PC-9 (cell line): ENCODE data around the gene CUX1. TPM values are rescaled to one million over a fixed set of nuclear protein-coding genes. Genes with fewer than 3 reads are reported as not detected.

Experiments
- BruUV-seq: library from RNA; stranded (reverse); fragments of 400-500 nt; replicated peaks from 2 replicates; lab custom pipeline; 2021; lab: Mats Ljungman, UMichigan
- CTCF ChIA-PET: fragments of 300-600 bp; sonication (Branson Sonifier 250); formaldehyde crosslinking; loops from one replicate; lab custom pipeline; 2022; ENCODE audit warnings: antibody characterized with exemption; lab: Charles Lee
- POLR2A ChIA-PET: fragments of 300-600 bp; sonication (Branson Sonifier 250); formaldehyde crosslinking; loops from one replicate; lab custom pipeline; 2022; ENCODE audit warnings: antibody characterized with exemption; ENCODE audit not compliant: unreplicated experiment; lab: Charles Lee
- DNase-seq, 2 experiments: peaks; one replicate each; pipeline versions ENCODE4 v3.0.0 to v3.0.0-alpha.2; 2015 to 2022; ENCODE audit warnings: mixed read lengths in 1 of 2
- H2AFZ ChIP-seq: fragments of 200-600 bp; sonication (generic); 2 replicates; pipeline ENCODE4 v1.8.1; 2017; ENCODE audit warnings: antibody characterized with exemption
- H3F3A ChIP-seq: fragments of 200-600 bp; sonication (generic); 2 replicates; pipeline ENCODE4 v1.8.1; 2017; ENCODE audit warnings: antibody characterized with exemption, mild to moderate bottlenecking, low read depth; ENCODE audit not compliant: insufficient read depth
- H3K27ac ChIP-seq: fragments of 200-600 bp; sonication (generic); 2 replicates; pipeline ENCODE4 v1.6.1; 2016; ENCODE audit warnings: mixed run types
- H3K27me3 ChIP-seq: fragments of 200-600 bp; sonication (generic); 2 replicates; pipeline ENCODE4 v1.6.1; 2016; ENCODE audit warnings: low read depth, mixed run types; ENCODE audit not compliant: insufficient read depth
- H3K36me3 ChIP-seq: fragments of 200-600 bp; sonication (generic); 2 replicates; pipeline ENCODE4 v1.6.1; 2016; ENCODE audit warnings: low read depth, mixed run types
- H3K4me1 ChIP-seq: fragments of 200-600 bp; sonication (generic); replicated peaks from 2 replicates; pipeline ENCODE4 v1.6.1; 2016; ENCODE audit warnings: mixed run types; ENCODE audit not compliant: insufficient read depth
- H3K4me2 ChIP-seq: fragments of 200-600 bp; sonication (generic); 2 replicates; pipeline ENCODE4 v1.6.1; 2017; ENCODE audit warnings: mixed run types
- H3K4me3 ChIP-seq: fragments of 200-600 bp; sonication (generic); 2 replicates; pipeline ENCODE4 v1.6.1; 2016; ENCODE audit warnings: mixed run types
- H3K79me2 ChIP-seq: fragments of 200-600 bp; sonication (generic); 2 replicates; pipeline ENCODE4 v1.6.1; 2017; ENCODE audit warnings: low read depth, mixed run types
- H3K9me2 ChIP-seq: fragments of 200-600 bp; sonication (generic); 2 replicates; pipeline ENCODE4 v1.8.1; 2017; ENCODE audit warnings: mild to moderate bottlenecking; ENCODE audit not compliant: insufficient read depth
- H3K9me3 ChIP-seq: fragments of 200-600 bp; sonication (generic); 2 replicates; pipeline ENCODE4 v1.8.1; 2016; ENCODE audit warnings: low read depth; ENCODE audit not compliant: insufficient read depth
- H4K20me1 ChIP-seq: fragments of 200-600 bp; sonication (generic); 2 replicates; pipeline ENCODE4 v1.8.1; 2017; ENCODE audit not compliant: insufficient read depth
- EZH2 ChIP-seq: fragments of 200-600 bp; sonication (generic); IDR thresholded peaks from 2 replicates; pipeline ENCODE4 v1.8.0; 2017; ENCODE audit warnings: antibody characterized with exemption, low read depth
- intact Hi-C: fragments of 100-400 bp; cut with micrococcal nuclease; formaldehyde crosslinking; loops from one replicate; pipeline ENCODE4 v1.10.0; 2022; ENCODE audit not compliant: unreplicated experiment
- total RNA-seq: library from RNA; stranded (reverse); gene quantifications from 2 replicates; pipeline ENCODE4 v1.2.3, GENCODE V29; 2021
- TF ChIP-seq, protein P1 (sequence below): fragments of 200-600 bp; sonication (generic); conservative IDR thresholded peaks from 2 replicates; pipeline ENCODE4 v1.6.1; 2017; ENCODE audit warnings: mixed run types, antibody characterized with exemption, mild to moderate bottlenecking, moderate library complexity

Gene CUX1
- total RNA-seq, 1 experiment from 2014 or later = 83.3 TPM

DNA sequence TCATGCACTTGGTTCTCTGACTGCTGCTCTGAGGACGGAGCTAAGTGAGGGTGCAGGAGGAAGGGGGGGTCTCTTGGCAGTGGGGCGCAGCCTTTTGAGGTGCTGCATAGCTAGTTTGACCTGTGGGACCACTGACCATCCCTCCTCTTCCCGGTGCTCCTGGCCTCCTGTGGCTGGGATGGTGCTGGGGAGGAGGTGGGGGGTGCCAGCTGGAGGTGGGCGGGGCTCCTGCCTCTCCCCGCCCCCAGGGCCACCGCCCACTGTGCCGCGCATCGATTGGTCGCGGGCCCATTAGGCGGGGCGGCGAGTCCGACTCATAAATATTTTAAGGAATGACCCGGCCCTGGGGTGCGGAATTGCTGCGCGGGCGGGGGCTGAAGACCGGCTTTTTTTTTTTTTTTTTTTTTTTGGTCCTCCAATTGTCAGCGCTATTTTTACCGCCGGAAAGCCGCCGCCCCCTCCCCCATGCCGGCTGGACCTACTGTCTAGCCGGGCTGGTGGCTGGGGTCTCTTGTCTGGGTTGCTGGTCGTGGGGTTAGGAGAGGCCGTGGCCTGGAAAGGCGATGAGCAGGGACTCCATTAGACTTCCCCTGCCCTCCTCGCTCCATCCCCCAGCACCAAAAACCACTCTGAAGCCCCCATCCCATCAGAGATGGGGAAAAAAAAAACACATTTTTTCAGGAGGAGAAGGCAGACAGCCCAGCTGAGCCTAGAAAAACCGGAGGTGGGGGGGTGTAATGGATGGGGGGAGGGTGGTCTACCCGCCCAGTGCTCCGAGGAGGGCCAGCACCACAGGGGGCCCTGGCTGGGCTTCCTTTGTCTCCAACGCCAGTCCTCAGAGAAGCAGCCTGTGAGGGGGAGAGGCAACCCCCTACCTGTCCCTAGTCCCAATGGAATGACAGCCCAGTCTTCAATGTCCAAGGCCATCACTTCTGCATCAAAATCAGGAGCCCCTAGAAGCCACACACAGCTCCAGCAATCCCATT lies 475.7 kb downstream of the CUX1 start:
- Histone ChIP-seq H3K9me3 (no peaks in the 10 kb centered on the region), H3K36me3 (no peaks in the 10 kb centered on the region), H3K4me2 (no peak overlapping the region), H3F3A (peaks cover 11% of the 10 kb centered on the region; the same call in 1 of the 2 replicates), H3K9me2 (no peaks in the 10 kb centered on the region), H2AFZ (no peak overlapping the region), H3K4me1 (0 out of 2 replicates have a peak, but pooled peaks cover 2% of the 10 kb centered on the region), H4K20me1 (no peaks in the 10 kb centered on the region), H3K4me3 (no peak overlapping the region), H3K79me2 (no peaks in the 10 kb centered on the region), H3K27ac (no peak overlapping the region), H3K27me3 (no peaks in the 10 kb centered on the region)
- intact Hi-C loops = no loop called here
- no peak for DNase-seq
- ChIA-PET CTCF (no interaction called here), POLR2A (no interaction called here)
- TF ChIP-seq, protein P1, sequence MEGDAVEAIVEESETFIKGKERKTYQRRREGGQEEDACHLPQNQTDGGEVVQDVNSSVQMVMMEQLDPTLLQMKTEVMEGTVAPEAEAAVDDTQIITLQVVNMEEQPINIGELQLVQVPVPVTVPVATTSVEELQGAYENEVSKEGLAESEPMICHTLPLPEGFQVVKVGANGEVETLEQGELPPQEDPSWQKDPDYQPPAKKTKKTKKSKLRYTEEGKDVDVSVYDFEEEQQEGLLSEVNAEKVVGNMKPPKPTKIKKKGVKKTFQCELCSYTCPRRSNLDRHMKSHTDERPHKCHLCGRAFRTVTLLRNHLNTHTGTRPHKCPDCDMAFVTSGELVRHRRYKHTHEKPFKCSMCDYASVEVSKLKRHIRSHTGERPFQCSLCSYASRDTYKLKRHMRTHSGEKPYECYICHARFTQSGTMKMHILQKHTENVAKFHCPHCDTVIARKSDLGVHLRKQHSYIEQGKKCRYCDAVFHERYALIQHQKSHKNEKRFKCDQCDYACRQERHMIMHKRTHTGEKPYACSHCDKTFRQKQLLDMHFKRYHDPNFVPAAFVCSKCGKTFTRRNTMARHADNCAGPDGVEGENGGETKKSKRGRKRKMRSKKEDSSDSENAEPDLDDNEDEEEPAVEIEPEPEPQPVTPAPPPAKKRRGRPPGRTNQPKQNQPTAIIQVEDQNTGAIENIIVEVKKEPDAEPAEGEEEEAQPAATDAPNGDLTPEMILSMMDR = no peak
- no peak for TF ChIP-seq EZH2
- BruUV-seq = no TSS peak

DNA sequence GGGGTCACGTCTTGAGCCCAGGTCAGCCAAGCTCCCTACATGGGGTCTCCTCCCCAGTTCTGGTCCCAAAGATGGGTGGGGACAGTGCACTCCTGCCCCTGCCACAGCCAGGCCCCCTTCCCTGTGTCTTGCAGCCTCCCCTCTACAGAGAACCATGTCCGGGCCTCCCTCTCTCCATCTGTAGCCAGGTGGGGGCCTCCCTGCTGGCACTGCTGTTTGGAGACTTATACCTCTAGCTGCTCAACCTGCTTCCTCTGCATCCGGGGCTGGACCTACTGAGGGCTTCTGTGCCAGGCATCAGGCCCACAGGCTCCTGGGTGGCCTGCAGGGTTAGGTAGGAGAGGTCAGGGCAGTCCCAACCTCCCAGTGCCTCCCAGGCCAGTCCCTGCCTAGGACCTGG lies 477.2 kb downstream of the CUX1 start:
- Histone ChIP-seq H4K20me1 (no peaks in the 10 kb centered on the region), H3F3A (0 out of 2 replicates have a peak, but pooled peaks cover 6% of the 10 kb centered on the region), H3K9me2 (no peaks in the 10 kb centered on the region), H3K36me3 (no peaks in the 10 kb centered on the region), H3K27ac (no peak overlapping the region), H3K79me2 (no peaks in the 10 kb centered on the region), H3K9me3 (no peaks in the 10 kb centered on the region), H2AFZ (no peak overlapping the region), H3K4me3 (no peak overlapping the region), H3K4me1 (no peaks in the 10 kb centered on the region), H3K27me3 (no peaks in the 10 kb centered on the region), H3K4me2 (no peak overlapping the region)
- ChIA-PET POLR2A (no interaction called here), CTCF (interaction anchor here (0.6 kb wide), 1 partner anchor 11 kb away, joined by 6 read pairs; no protein-coding TSS in a partner anchor)
- no peak for TF ChIP-seq EZH2
- TF ChIP-seq, protein P1 = no peak
- intact Hi-C loops = no loop called here
- no TSS peak for BruUV-seq
- no peak for DNase-seq

DNA sequence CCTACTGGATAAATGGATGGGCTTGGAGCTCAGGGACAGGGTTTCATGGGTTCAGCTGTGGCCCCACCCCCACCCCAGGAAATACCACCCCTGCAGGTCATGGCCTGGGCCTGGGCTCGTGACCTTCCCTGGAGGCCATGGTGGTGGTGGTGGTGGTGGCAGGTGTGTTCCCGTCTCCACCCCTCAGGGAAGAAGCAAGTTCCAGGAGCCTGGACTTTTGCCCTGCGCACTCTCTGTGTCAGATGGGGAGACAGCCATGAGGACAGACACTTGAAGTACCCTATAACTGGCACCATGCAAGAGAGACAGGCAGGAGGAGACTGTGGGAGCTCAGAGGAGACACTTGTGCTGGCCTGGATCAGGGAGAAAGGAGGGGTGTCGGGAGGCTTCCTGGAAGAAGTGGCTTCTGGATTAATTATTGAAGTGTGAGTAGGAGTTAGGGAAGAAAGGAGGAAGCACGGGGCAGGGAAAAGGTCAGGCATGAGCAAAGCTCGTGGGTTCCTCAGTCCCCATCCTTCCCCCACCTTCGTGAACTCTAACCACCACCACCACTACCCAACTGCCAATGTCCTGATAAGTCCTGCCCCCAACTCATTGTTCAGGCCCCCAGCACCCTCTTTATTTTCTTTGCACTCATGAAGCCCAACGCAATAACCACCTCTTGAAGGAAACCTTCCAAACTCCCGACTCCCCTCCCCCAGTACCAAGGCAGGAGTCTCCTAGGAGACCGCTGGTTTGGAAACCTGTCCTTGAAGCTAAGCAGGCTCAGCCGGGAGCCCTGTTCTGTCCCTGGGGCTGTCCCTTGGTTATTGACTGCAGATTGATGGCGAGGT lies 478.1 kb downstream of the CUX1 start:
- ChIA-PET CTCF (no interaction called here), POLR2A (no interaction called here)
- no peaks in the 10 kb centered on the region for H3K9me3 ChIP-seq
- H3K27me3 ChIP-seq = no peaks in the 10 kb centered on the region
- H4K20me1 ChIP-seq = no peaks in the 10 kb centered on the region
- no peak overlapping the region for H3K4me2 ChIP-seq
- H3K79me2 ChIP-seq = no peaks in the 10 kb centered on the region
- no peaks in the 10 kb centered on the region for H3K4me1 ChIP-seq
- no peak for DNase-seq
- no peaks in the 10 kb centered on the region for H3K36me3 ChIP-seq
- no peak overlapping the region for H3K4me3 ChIP-seq
- no TSS peak for BruUV-seq
- intact Hi-C loops = no loop called here
- H3K9me2 ChIP-seq = no peaks in the 10 kb centered on the region
- H2AFZ ChIP-seq = no peak overlapping the region
- no peak overlapping the region for H3K27ac ChIP-seq
- TF ChIP-seq, protein P1 = no peak
- 0 out of 2 replicates have a peak, but pooled peaks cover 6% of the 10 kb centered on the region for H3F3A ChIP-seq
